NCI-H774 (cell line): ENCODE measurements around the gene BCAS3.
"Not testable (repeated sequence)": the region's sequence is repeated elsewhere in the genome, so short reads cannot be mapped to it uniquely, and the experiment has no call there.

Experiments
- DNase-seq: peaks from one replicate; lab custom pipeline; 2025; lab: John Stamatoyannopoulos, UW

The BCAS3 gene

DNA sequence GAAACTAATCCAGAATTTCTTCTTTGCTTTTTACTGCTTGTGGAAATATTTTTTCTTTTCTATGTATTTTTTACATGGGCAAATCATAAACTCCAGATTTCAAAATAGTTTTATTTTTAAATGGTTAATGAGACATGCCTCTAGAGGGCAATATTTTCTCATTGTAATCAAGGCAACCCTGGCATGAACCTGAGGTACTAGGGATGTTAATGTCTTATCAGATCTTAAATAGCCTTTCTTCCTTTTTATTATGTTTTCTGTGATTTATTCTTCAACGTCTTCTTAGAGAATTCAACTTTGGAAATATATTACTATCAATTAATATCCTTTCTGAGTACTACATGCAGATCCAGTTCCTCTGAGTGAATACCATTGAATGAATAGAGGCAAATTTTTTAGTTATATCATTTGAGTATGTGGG lies 324.7 kb downstream of the BCAS3 start:
- DNase-seq: peak; percentile 6

DNA sequence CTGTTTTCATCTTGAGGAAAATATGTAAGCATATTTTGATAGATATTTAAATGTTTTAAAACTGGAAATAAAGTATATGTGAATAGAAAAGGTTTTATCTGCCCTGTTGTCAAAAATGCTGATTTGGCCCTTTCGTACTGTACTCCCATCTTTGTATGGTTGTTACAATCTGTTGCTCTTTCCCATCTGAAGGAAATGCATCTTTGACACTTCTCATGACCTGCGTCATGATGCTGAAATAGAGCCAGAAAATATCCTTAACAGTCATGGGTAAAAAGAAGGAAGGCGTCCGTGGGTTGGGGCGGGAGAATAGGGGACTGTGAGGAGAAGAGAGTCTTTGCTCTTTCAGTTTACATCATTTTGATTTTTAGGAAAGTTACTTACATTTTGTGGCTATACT lies 327.7 kb downstream of the BCAS3 start:
- DNase-seq: no peak

DNA sequence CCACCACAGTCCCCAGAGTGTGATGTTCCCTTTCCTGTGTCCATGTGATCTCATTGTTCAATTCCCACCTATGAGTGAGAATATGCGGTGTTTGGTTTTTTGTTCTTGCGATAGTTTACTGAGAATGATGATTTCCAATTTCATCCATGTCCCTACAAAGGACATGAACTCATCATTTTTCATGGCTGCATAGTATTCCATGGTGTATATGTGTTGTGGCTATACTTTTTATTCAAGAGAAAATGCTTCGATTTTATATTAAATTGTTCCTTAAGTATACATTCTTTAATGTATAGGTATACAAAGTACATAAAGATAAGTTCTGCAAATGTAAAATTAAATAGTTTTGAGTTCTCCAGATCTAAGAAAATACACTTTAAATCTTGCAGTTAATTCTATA lies 328.3 kb downstream of the BCAS3 start:
- DNase-seq: not testable (repeated sequence)

DNA sequence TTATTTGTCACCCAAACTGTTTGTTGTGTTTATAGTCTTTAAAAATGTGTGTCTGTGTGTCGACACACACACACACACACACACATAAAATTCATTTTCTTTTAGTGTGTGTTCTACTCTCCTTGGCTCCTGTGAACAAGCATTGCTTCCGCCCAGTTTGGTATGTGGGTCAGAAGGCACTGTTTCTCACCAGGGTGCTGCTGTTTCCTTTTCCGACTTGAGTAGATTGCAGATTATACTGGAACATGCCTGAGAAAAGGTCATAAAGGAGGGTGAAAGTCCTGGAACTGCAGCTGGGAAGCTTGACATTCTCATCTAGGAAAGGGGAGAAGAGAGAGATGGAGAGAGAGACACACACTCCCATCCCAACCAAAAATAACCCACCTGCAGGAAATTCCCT lies 330.3 kb downstream of the BCAS3 start:
- DNase-seq: no peak

DNA sequence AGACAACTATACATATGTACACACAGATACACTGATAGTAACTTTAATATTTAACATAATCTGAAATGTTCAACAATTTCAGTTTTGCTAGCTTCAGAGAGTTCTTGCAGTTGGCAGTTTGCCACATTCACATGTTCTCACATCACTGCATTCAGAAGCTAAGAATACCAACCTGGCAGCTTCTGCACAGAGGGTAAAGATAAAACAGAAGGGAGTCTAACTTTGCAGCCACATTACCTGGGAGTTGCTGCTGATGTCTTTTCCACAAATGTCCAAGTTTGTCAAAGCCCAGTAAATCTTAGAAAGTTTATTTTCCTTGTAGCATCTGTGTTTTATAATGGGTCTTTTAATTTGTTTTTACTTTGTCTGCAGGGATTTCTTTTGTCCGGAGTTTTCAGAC lies 332.0 kb downstream of the BCAS3 start:
- no peak for DNase-seq

DNA sequence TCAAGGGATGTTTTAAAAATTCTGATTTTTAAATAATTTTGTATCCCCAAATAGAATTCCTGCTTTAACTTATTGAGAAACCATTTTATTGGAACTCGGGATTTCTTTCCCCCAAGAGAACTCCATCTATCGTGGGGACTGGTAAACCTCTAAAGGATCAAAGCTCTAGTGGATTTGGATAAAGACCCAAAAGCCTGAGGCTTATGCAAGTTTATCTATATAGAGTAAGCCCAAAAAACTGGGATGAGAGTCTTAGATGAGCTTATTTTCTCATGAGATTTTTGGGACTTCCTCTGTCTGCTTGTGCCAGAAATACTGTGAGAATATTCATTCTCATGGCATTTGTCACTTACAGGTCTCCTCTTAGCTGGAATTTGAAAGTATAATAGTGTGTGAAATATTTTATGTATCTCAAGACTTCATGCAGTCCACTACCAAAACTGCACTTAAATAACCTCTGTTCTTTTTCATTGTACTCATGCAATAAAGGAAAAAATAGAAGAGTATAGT lies 333.1 kb downstream of the BCAS3 start:
- no peak for DNase-seq

DNA sequence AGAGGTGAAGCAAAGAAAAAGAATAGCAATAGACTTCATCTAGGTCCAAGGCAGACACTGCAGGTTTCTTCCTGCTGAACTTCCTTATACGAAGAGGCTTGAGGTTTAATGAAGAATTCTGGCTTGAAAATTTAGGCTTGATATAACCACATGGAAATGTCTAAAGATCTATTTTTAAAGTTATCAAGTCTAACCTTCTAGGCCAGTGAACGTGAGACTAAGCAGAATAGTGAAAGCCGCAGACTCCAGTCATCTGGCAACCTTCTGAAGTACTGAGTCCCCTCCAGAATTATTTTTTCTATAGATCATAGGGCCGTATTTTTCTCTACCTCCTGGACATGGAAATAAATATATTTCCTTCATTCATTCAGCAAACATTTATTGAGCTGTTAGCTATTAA lies 333.6 kb downstream of the BCAS3 start:
- DNase-seq: no peak

DNA sequence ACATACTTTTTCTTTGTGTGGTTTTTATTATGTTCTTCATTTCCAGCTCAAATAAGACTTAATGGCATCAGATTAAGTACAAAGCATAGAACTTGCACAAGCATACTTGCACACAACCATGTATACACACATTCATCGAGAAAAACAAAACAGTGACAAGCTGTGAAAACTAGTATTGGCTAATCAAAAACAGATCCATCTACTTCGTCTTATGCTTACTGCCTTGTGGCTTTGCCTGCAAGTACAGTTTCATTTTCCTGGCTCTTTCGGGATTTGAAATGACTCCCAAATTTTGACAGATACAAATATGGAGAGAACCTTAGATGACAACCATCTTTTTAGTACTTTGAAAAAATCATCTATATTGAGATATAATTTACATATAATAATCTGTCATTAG lies 338.3 kb downstream of the BCAS3 start:
- DNase-seq: no peak

DNA sequence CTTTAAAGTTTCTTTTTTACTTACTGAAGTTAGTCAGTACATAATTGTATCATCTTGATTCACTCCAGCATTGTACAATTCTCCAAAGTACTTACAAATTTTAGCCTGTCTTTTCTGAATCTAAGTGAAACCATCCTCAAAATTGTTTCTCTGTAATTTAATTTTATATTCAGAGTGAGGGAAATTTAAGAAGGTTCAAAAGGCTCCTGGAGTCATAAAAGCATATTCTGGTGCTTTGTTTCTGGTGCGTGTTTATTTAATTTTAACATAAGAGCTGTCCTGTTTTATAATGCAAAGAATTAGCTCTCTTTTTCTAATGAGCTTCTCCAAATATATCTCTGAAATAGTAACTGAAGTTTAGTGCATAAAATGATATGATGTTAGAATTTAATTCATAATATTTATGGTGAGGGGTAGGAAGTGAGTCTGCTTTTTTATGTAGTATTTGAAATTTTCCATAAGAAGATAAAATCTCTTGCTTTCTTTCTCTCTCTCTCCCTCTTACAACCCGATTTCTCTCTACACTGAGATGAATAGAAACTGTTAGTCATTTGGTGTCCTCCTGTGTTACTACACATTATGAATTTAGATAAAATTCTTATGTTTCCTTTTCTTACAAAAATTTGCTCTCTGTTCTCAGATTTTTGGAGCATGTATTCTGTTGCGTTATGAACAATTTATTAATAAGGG lies 339.8 kb downstream of the BCAS3 start:
- no peak for DNase-seq

DNA sequence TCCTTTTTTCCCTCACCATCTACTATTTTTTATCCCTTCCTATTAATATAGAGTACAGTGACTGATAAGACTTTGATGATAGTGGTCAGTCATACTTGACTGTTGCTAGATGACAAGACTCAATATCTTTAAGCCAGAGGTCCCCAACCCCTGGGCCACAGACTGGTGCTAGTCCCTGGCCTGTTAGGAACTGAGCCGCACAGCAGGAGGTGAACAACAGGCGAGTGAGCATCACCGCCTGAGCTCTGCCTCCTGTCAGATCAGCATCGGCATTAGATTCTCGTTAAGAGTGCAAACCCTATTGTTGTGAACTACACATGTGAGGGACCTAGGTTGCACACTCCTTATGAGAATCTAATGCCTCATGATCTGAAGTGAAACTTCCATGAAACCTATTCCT lies 341.3 kb downstream of the BCAS3 start:
- no peak for DNase-seq

DNA sequence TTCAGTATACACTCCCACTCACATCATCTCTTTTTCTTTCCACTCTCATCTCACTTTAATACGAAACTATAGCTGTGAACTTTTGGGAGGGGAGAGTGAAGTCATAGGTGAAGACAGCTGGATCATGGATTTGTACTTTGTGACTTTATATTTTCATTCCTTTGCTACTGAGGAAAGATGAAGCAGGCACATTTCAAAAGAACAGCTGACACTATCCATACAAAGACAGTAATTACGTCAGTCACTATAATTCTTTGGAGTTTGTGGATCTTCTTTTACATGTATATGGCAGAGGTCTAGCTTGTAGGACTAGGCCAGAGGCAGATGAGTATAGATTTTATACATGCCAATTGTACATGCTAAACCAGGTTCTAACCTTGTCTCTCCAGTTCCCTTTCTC lies 346.3 kb downstream of the BCAS3 start:
- no peak for DNase-seq

DNA sequence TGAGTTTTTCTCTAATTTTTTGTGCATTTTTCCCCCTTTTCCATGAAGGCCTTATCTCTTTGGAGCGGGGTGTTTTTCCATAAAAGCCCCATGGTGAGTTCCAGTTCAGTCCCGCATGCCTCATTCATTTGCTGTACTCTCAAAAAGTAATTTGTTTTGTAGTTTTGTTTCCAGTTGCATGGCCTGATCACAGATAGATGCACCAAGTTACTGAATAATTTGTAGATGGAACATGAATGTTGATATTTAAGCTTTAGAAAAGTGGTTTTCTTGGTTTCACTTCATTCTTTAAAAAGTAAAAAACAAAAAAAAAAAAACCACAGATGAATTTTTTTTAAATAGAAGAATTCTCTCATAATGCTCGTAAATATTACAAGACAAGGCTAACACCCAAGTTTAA lies 349.2 kb downstream of the BCAS3 start:
- no peak for DNase-seq

DNA sequence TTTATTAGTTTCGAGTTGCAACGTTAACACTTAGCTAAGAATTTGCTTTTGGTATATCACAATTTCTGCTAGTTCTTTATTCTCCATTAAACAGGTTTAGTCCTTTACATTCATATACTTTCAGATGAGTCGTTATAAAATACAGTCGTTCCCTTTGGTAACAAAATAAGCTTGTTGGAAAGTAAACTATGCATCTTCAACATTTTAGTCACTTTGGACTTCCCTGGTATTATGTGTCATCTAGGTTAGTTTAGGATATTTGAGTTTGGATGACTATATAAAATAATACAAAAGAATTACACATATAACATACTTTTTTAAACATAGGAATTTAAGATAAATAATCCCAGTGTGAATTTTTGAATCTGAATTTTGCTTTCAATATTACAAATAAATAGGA lies 351.5 kb downstream of the BCAS3 start:
- no peak for DNase-seq

DNA sequence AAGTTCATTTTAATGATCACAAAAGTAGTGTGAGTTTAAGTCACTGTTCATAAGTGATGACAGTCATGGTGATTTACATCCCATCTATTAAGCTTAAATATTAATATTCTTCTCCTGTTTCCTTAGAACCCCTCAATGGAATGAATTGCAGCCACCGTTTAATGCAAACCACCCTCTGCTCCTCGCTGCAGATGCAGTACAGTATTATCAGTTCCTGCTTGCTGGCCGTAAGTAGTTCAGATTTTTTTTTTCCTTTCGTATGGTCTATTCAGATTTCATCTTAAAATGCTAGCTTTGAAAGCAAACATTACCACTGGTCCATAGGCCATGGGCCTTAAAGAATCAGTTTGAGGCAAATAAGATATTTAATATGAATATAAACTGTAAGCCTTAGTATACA lies 363.0 kb downstream of the BCAS3 start:
- DNase-seq: no peak

DNA sequence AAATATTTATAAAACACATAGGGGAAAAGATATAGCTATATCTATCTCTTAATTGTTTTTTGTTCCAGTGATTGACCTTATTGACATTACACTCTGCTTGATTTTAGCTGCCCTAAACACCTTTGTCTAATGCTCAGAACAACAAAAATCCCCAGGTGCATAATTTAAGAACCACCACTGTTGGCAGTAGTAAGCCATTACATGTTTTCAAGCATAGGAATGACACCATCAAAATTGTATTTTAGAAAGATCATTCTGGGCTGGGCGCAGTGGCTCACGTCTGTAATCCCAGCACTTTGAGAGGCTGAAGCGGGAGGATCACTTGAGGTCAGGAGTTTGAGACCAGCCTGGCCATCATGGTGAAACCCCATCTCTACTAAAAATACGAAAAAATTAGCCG lies 364.7 kb downstream of the BCAS3 start:
- DNase-seq: not testable (repeated sequence)

DNA sequence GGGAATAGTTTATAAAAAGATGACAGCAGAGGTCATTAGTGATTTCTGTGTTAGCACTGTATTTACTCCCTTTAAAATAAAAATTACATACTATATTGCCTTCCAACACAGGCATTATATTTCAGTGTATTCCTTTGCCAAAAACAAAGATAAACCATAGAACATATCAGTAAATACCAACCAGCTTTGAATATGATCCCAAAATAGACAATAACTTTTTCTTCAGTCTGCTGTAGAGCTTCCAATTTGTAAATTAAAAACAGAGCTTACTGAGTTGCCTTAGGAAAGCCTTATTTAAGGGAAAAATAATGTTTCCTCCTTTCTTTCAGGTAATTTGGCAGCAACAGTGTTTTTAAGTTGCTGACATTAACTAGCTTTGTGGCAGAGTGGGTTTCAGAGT lies 369.9 kb downstream of the BCAS3 start:
- DNase-seq: no peak

DNA sequence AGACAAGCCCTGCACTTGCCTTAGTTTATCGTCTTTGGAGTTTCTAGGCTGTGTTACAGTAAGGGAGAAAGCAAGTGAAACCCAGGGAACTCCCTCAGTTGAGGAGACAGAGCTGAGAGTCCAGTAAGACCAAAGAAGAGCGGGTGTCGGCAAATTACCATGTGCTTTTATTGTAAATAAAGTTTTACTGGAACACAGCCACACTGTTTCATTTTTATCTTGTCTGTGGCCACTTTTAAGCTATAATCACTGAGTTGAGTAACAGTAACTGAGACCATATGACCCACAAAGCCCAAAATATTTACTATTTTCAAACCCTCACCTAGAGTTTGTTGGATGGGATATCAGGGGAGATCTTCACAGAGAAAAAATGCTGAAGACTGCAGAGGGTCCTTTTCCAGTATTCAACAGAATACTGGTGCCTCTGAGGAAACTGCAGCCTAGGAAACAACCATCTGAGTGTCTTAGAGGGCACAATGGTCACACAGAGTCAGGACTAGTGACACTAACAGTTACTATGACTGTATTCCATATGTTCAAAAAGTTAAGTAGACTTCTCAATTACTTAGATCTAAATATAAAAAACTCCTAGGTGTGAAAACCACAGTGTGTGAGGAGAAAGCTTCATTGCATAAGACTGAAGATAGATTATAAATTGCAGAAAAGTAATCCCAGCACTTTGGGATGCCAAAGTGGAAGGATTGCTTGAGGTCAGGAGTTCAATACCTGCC lies 370.9 kb downstream of the BCAS3 start:
- no peak for DNase-seq

DNA sequence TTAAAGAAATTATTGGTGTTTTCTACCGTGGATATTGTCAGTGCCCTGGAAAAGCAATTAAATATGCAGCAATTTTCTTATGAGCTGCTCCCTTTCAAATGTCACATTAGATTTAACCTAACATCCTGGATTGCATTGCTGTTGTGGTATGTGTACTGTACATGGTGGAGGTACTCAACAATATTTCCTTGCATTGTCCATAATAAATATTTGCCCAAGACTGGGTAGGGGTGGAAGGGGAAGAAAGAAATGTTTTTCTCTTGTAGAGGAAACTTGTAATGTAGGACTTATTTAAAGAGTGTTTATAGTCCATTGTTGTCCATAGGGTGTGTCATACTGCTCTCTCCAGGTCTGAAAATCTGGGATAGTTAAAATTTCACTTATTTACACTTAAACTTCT lies 375.8 kb downstream of the BCAS3 start:
- DNase-seq: no peak

DNA sequence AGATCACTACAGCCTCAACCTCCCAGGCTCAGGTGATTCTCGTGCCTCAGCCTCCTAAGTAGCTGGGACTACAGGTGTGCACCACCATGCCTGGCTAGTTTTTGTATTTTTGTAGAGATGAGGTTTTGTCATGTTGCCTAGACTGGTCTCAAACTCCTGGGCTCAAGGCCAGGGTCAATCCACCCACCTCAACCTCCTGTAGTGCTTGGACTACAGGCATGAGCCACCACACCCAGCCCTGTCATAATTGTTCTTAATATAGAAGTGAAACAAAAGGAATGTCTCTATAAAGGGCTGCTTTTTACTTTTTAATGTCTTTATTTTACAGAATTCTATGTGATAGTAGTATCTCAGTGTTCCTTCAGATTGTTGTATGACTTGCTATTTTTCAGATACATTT lies 376.8 kb downstream of the BCAS3 start:
- DNase-seq: no peak

DNA sequence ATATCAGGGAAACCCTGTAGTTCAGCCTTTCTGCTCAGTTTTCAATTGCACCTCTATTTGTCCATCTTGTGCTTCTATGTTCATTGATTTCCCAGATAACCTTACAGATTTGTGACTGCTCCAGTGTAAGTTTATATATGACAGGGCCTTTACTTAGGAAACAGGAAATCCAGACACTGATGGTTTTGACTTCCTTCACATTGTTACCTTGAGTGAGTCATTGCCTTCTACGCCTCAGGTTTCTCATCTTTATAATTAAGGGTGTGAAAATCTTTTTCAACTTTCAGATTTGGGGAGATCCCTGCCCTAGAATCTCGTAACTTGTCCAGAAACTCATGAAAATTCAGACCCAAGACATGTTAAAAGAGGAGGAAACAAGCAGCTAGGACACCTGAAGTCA lies 379.6 kb downstream of the BCAS3 start:
- DNase-seq: no peak

DNA sequence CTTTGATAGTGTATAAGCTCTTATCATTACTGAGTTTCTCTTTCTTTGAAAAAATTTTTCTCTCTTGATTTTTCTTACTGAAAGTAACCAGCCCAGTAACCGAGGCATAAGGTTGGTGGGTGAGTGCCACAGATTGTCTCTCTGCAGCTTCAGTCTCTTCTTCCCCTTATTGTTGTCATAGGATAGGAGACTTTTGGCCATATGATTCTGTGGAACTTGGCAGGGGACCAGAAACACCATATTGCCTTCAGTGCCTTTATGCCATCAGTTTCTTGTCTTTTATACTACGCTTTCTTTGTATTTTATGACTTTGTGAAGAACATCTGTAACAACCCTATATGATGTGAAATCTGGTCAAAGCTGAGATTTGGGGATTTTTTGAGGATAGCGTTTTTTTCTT lies 380.4 kb downstream of the BCAS3 start:
- no peak for DNase-seq

DNA sequence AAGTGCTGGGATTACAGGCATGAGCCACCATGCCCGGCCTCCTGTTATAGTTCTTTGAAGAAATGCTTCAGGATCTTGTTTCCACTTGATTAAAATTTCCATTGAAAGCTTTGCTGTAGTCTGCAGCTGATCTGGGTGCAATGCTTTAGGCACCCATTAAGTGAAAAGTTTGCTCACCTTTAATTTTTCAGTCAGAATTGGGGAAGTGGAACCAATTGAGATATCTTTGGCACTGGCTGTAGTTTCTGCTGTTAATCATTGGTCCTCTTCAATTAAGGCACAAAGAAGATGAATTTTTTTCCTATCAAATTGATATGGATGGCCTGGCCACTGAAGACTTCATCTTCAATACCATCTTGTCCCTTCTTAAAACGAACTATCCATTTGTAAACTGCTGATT lies 385.9 kb downstream of the BCAS3 start:
- DNase-seq: no peak

DNA sequence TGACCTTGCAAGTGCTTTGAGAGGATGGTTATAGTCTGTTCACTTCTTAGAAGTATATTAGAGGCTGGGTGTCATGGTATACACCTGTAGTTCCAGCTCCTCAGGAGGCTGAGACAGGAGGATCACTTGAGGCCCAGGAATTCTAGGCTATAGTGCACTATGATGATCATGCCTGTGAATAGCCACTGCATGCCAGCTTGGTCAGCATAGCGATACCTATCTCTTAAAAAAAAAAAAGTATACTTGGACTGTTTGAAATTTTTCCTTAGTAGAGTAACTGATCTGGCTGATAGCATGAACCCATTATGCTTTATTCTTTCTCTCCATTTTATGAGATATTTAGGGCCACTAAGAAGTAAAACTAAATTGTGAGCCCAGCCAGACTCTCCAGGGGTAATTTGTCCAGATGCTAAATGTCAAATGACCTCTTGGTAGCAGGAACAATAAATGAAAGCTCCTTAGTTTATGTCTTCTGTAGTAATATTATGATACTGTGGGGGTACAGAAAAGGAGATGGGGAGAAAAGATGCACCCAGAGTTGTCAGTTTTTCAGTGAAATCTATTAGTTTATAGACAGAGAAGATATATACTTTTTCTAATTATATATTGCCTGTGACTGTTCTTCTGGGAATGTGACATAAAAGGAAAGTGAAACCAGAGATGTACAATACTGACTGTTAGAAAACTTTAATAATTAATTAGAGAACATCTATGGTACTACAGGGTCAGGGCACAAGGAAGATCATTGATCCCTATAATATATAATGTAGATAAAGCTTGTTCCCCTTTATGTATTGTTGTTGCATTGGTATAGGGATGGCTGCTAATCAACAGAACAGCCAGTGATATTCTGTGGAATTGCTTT lies 386.7 kb downstream of the BCAS3 start:
- DNase-seq: no peak
